Measurements from ENCODE around the gene NTN4. TPM values are rescaled to one million over a fixed set of nuclear protein-coding genes. Genes with fewer than 3 reads are reported as not detected.
"Not testable (repeated sequence)": the region's sequence is repeated elsewhere in the genome, so short reads cannot be mapped to it uniquely, and the experiment has no call there.

Gene NTN4
- polyA plus RNA-seq, 3 donors, result 10.2 to 12.9 (median 11.1) TPM

- 63 to 90% (median 84%) methylated on average over 2 to 7 of the region's 7 CpGs for WGBS, 3 donors
- not testable (repeated sequence) for H3K27ac ChIP-seq (ENCODE audit: low read depth, low read length)
Observed at GRCh38 chr12:95616470-95616869, 174.1 kb downstream of the NTN4 start.

GRCh38 chr12:95615749-95616148, 174.8 kb downstream of the NTN4 start:
- H3K27ac ChIP-seq (ENCODE audit: low read depth, low read length), result no peak overlapping the region

GRCh38 chr12:95614390-95614982, 176.1 kb downstream of the NTN4 start:
- WGBS, 3 donors, result 54 to 89% (median 75%) methylated on average over 2 of the region's 2 CpGs
- H3K27ac ChIP-seq (ENCODE audit: low read depth, low read length), result no peak overlapping the region

- no peak overlapping the region for H3K27ac ChIP-seq (ENCODE audit: low read depth, low read length)
- 88 to 94% (median 93%) methylated on average over 7 of the region's 7 CpGs for WGBS, 3 donors
Observed at GRCh38 chr12:95613021-95613420, 177.5 kb downstream of the NTN4 start.

- no peak overlapping the region for H3K27ac ChIP-seq (ENCODE audit: low read depth, low read length)
- 32 to 77% (median 74%) methylated on average over 2 of the region's 2 CpGs for WGBS, 3 donors
Observed at GRCh38 chr12:95611676-95612309, 178.8 kb downstream of the NTN4 start.

- no peak overlapping the region for H3K27ac ChIP-seq (ENCODE audit: low read depth, low read length)
- 26 to 47% (median 42%) methylated on average over 13 of the region's 13 CpGs for WGBS, 3 donors
Observed at GRCh38 chr12:95608252-95609033, 182.1 kb downstream of the NTN4 start.

Other genes starting within 250 kb of the NTN4 start
- gene USP44, start 239.3 kb downstream of the NTN4 start, polyA plus RNA-seq, result 1 to 10 TPM in 1 of 3 donors, under 1 TPM in 2; 0.45 to 1.7 (median 0.95) TPM
- 10 to 100 TPM; 10.9 to 39.3 (median 24.4) TPM for gene SNRPF, start 68.2 kb upstream of the NTN4 start, polyA plus RNA-seq
- gene CCDC38, start 151.8 kb upstream of the NTN4 start, polyA plus RNA-seq, result under 1 TPM in 1 of 3 donors, not detected in 2; 0.03 TPM
- 1 to 10 TPM in 2 of 3 donors, under 1 TPM in 1; 0.67 to 1.2 (median 1.2) TPM for gene AMDHD1, start 152.6 kb upstream of the NTN4 start, polyA plus RNA-seq
- gene HAL, start 205.6 kb upstream of the NTN4 start, polyA plus RNA-seq, result 1 to 10 TPM in 2 of 3 donors, under 1 TPM in 1; 0.30 to 3.7 (median 1.8) TPM
- gene LTA4H, start 244.8 kb upstream of the NTN4 start, polyA plus RNA-seq, result 10 to 100 TPM; 36.9 to 40.9 (median 39.9) TPM

Measured in adipose tissue (tissue), 3 donors.